SH-SY5Y (cell line): ENCODE data around the gene FOXA3.

Experiments
- GATA2 ChIP-seq: IDR thresholded peaks from 2 replicates; pipeline ENCODE4 v1.6.1; 2011; ENCODE audit warnings: mild to moderate bottlenecking, low read depth, low read length
- GATA3 ChIP-seq: IDR thresholded peaks from 2 replicates; pipeline ENCODE4 v1.6.1; 2011; ENCODE audit warnings: low read depth, mild to moderate bottlenecking, low read length, moderate library complexity

DNA sequence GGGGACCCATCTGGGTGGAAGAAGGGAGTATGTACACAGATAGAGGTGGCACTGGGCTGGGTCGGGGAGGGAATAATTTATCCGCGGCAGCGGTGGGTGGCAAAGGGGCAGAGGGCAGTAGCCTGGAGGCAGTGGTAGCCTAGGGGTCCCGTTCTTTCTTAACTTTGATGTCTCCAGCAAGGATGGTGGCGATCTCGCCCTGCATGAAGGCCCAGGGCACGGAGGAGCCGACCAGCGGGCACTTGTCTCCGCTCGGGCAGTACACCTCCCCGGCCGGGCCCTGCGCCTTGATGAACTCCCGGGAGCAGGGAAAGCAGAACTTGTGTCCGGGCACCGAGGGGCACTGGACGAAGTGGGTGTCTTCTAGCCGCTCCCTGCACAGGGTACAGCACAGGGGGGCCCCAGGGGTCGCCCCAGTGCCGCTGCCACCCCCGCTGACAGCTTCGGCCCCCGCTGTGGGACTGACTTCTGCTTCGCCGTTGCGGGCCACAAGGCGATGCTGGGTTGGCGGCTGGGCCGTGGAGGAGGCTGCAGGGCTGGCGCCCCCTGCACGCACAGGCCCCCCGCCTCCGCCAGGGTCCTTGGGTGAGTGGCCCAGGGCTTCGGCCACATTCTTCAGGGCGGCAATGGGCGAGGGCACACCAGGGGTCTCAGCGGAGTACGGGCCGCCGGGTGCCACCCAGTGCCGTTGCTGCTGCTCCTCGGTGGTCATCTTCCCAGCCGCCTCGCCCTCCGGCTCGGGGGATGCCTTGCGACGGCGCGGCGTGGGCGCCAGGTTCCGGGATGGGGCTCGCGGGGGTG lies 20.0 kb downstream of the FOXA3 start:
- TF ChIP-seq GATA2 (no peak), GATA3 (no peak)
